Panc1 (cell line): ENCODE measurements around the gene AKR1C2. TPM values are rescaled to one million over a fixed set of nuclear protein-coding genes. Genes with fewer than 3 reads are reported as not detected.

Experiments
- ATAC-seq: fragments of 200-7000 bp; cut with Tn5 transposase; 2 replicates; pipeline ENCODE4 v1.9.1; 2020; ENCODE audit warnings: mild to moderate bottlenecking, moderate library complexity
- BruUV-seq: library from RNA; stranded (reverse); fragments of 400-500 nt; replicated peaks from 2 replicates; lab custom pipeline; 2021; lab: Mats Ljungman, UMichigan
- CTCF ChIA-PET: fragments of 300-600 bp; sonication (Branson Sonifier 250); formaldehyde crosslinking; loops from one replicate; lab custom pipeline; 2022; ENCODE audit warnings: antibody characterized with exemption; lab: Charles Lee
- POLR2A ChIA-PET: fragments of 300-600 bp; sonication (Branson Sonifier 250); formaldehyde crosslinking; loops from one replicate; lab custom pipeline; 2022; ENCODE audit warnings: antibody characterized with exemption; lab: Charles Lee
- DNase-seq: peaks from one replicate; pipeline ENCODE4 v3.0.0-alpha.2; 2010; ENCODE audit warnings: low read depth, low spot score
- H3K27ac ChIP-seq: 2 replicates; pipeline ENCODE4 v1.5.1; 2011; ENCODE audit warnings: mild to moderate bottlenecking, low read length, inconsistent platforms
- H3K27me3 ChIP-seq: fragments of 200-500 bp; sonication (Bioruptor generic); 2 replicates; pipeline ENCODE4 v1.6.0; 2014; ENCODE audit warnings: low read length, inconsistent platforms; ENCODE audit not compliant: control insufficient read depth, insufficient read depth
- H3K36me3 ChIP-seq: fragments of 200-500 bp; sonication (Bioruptor generic); 2 replicates; pipeline ENCODE4 v1.5.1; 2014; ENCODE audit warnings: inconsistent platforms, mild to moderate bottlenecking, low read length, moderate library complexity; ENCODE audit not compliant: control insufficient read depth, insufficient read depth
- H3K4me1 ChIP-seq: 2 replicates; pipeline ENCODE4 v1.5.1; 2011; ENCODE audit warnings: inconsistent platforms, mild to moderate bottlenecking, low read length, moderate library complexity; ENCODE audit not compliant: control insufficient read depth, insufficient read depth
- H3K4me3 ChIP-seq, 2 experiments: 2 replicates each; pipeline ENCODE4 v1.5.1; 2011 to 2012; ENCODE audit warnings: low read depth in 2 of 2, low read length in 2 of 2, mild to moderate bottlenecking in 2 of 2, inconsistent platforms in 1 of 2, moderate library complexity in 1 of 2
- H3K9me3 ChIP-seq: fragments of 200-500 bp; sonication (Bioruptor generic); 2 replicates; pipeline ENCODE4 v1.5.1; 2014; ENCODE audit warnings: low read depth, mild to moderate bottlenecking, inconsistent platforms, low read length, moderate library complexity; ENCODE audit not compliant: control insufficient read depth, insufficient read depth
- CTCF ChIP-seq: fragments of 450-650 bp; IDR thresholded peaks from 2 replicates; pipeline ENCODE4 v1.5.1; 2017; ENCODE audit warnings: mild to moderate bottlenecking
- POLR2AphosphoS5 ChIP-seq: IDR thresholded peaks from 2 replicates; pipeline ENCODE4 v1.6.1; 2012; ENCODE audit warnings: mild to moderate bottlenecking, low read depth, low read length, moderate library complexity
- REST ChIP-seq, 2 experiments: IDR thresholded peaks; 2 replicates each; pipeline ENCODE4 v1.6.1; 2011 to 2012; ENCODE audit warnings: low read depth in 2 of 2, control low read depth in 1 of 2, low read length in 1 of 2, mild to moderate bottlenecking in 1 of 2, moderate library complexity in 1 of 2; ENCODE audit not compliant: insufficient read depth in 1 of 2
- SIN3A ChIP-seq: IDR thresholded peaks from 2 replicates; pipeline ENCODE4 v1.6.1; 2012; ENCODE audit warnings: low read depth, mild to moderate bottlenecking, low read length, moderate library complexity, borderline replicate concordance; ENCODE audit not compliant: insufficient read depth
- TCF7L2 ChIP-seq: IDR thresholded peaks from 2 replicates; pipeline ENCODE4 v1.6.1; 2011; ENCODE audit warnings: mild to moderate bottlenecking, low read depth, low read length, inconsistent platforms
- in situ Hi-C: cut with HindIII; loops from 2 replicates; pipeline ENCODE4 v1.10.0; 2016; ENCODE audit warnings: low sequenced_read_pairs, low pct_unique_long_range_greater_than_20kb
- intact Hi-C: fragments of 100-400 bp; cut with micrococcal nuclease; formaldehyde crosslinking; loops from one replicate; pipeline ENCODE4 v1.10.0; 2022; ENCODE audit not compliant: unreplicated experiment
- total RNA-seq: library from RNA; stranded (reverse); gene quantifications from one replicate; pipeline ENCODE4 v1.2.1, GENCODE V29; 2021; ENCODE audit not compliant: unreplicated experiment

The AKR1C2 gene
- total RNA-seq, 1 experiment from 2014 or later = 0.33 TPM

GRCh38 chr10:5038733-5039132 is 35.1 kb upstream of the AKR1C2 start:
- ChIA-PET CTCF (no interaction called here), POLR2A (no interaction called here)
- no peak for ATAC-seq
- in situ Hi-C loops = no loop called here
- Histone ChIP-seq H3K27me3 (no peaks in the 10 kb centered on the region), H3K4me3 (no peak overlapping the region), H3K4me1 (no peaks in the 10 kb centered on the region), H3K36me3 (no peaks in the 10 kb centered on the region), H3K9me3 (peaks cover 6% of the 10 kb centered on the region; the same call in 1 of the 2 replicates), H3K27ac (no peak overlapping the region)
- BruUV-seq = no TSS peak
- intact Hi-C loops = no loop called here
- no peak for DNase-seq
- TF ChIP-seq CTCF (no peak), SIN3A (no peak), REST (IDR thresholded peaks at IDR 0.05; ENCODE audit: insufficient read depth in 1 of 2, low read depth in 2 of 2, low read length in 1 of 2) (no peak), POLR2AphosphoS5 (no peak), TCF7L2 (no peak)

- ChIA-PET CTCF (no interaction called here), POLR2A (no interaction called here)
- TF ChIP-seq TCF7L2 (no peak), SIN3A (no peak), REST (IDR thresholded peaks at IDR 0.05; ENCODE audit: insufficient read depth in 1 of 2, low read depth in 2 of 2, low read length in 1 of 2) (no peak), CTCF (no peak), POLR2AphosphoS5 (no peak)
- in situ Hi-C loops (no loop called here), intact Hi-C loops (no loop called here)
- H3K36me3 ChIP-seq = no peaks in the 10 kb centered on the region
- no peak overlapping the region for H3K27ac ChIP-seq
- H3K4me3 ChIP-seq = no peak overlapping the region
- DNase-seq = no peak
- H3K4me1 ChIP-seq = no peaks in the 10 kb centered on the region
- no peaks in the 10 kb centered on the region for H3K27me3 ChIP-seq
- BruUV-seq = no TSS peak
- H3K9me3 ChIP-seq = peaks cover 6% of the 10 kb centered on the region; the same call in 1 of the 2 replicates
- no peak for ATAC-seq
Measured at GRCh38 chr10:5038101-5038500, 34.4 kb upstream of the AKR1C2 start.
